SK-N-MC (cell line): Measurements from ENCODE around the gene LIFR.

Experiments used
- EZH2 ChIP-seq: fragments of 200-600 bp; sonication (generic); IDR thresholded peaks from one replicate; pipeline ENCODE4 v1.6.1; 2017; ENCODE audit warnings: antibody characterized with exemption
- FOXP2 ChIP-seq: optimal IDR thresholded peaks from 2 replicates; pipeline ENCODE3; 2011; ENCODE audit warnings: mild to moderate bottlenecking, moderate library complexity; ENCODE audit not compliant: insufficient read depth; ENCODE audit errors: extremely low read length, control extremely low read depth
- POLR2AphosphoS5 ChIP-seq: IDR thresholded peaks from 2 replicates; pipeline ENCODE4 v1.6.1; 2012; ENCODE audit warnings: mild to moderate bottlenecking, low read depth, low read length, borderline replicate concordance

DNA sequence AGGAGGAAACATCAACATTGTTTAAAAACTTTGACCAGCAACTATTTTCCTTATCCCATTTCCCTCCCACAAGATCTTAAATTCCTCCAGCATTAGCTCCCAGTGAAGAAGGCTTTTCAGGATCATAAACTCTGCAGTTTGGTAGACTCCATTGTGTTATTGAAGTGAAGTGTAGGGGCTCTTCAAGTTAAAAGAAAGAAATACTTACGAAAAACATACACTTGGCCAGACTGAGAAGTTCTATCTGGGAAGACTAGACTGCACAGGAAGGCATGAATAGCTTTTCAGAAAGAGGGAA is 22.3 kb downstream of the LIFR start:
- TF ChIP-seq POLR2AphosphoS5 (no peak), EZH2 (no peak), FOXP2 (no peak)
